ENCODE results near the gene DRC7.
"Not testable (repeated sequence)": the region's sequence is repeated elsewhere in the genome, so short reads cannot be mapped to it uniquely, and the experiment has no call there.

Gene DRC7

GRCh38 chr16:57695680-57696069, 1.1 kb downstream of the DRC7 start:
- no peak for DNase-seq

GRCh38 chr16:57696240-57696639, 1.6 kb downstream of the DRC7 start:
- DNase-seq = no peak

GRCh38 chr16:57697896-57698537, 3.4 kb downstream of the DRC7 start:
- no peak for DNase-seq

- DNase-seq = no peak
Observed at GRCh38 chr16:57698812-57699405, 4.3 kb downstream of the DRC7 start.

- DNase-seq = no peak
Observed at GRCh38 chr16:57699481-57699880, 4.9 kb downstream of the DRC7 start.

- no peak for DNase-seq
Observed at GRCh38 chr16:57699899-57700298, 5.3 kb downstream of the DRC7 start.

GRCh38 chr16:57700781-57701551, 6.4 kb downstream of the DRC7 start:
- DNase-seq = no peak

GRCh38 chr16:57701759-57702371, 7.3 kb downstream of the DRC7 start:
- no peak for DNase-seq

- DNase-seq = no peak
Observed at GRCh38 chr16:57703416-57704010, 8.9 kb downstream of the DRC7 start.

GRCh38 chr16:57704011-57704904, 9.7 kb downstream of the DRC7 start:
- no peak for DNase-seq

- no peak for DNase-seq
Observed at GRCh38 chr16:57704905-57705852, 10.6 kb downstream of the DRC7 start.

GRCh38 chr16:57706717-57707116, 12.1 kb downstream of the DRC7 start:
- no peak for DNase-seq

GRCh38 chr16:57707331-57707730, 12.7 kb downstream of the DRC7 start:
- DNase-seq = no peak

GRCh38 chr16:57708168-57708567, 13.6 kb downstream of the DRC7 start:
- no peak for DNase-seq

- DNase-seq = no peak
Observed at GRCh38 chr16:57709663-57710062, 15.1 kb downstream of the DRC7 start.

GRCh38 chr16:57711346-57711745, 16.7 kb downstream of the DRC7 start:
- no peak for DNase-seq

- DNase-seq = no peak
Observed at GRCh38 chr16:57711993-57712392, 17.4 kb downstream of the DRC7 start.

- not testable (repeated sequence) for DNase-seq
Observed at GRCh38 chr16:57712569-57712968, 18.0 kb downstream of the DRC7 start.

- DNase-seq = no peak
Observed at GRCh38 chr16:57713596-57713995, 19.0 kb downstream of the DRC7 start.

- no peak for DNase-seq
Observed at GRCh38 chr16:57714047-57714446, 19.4 kb downstream of the DRC7 start.

- DNase-seq = peak; percentile 52
Observed at GRCh38 chr16:57720142-57720575, 25.6 kb downstream of the DRC7 start.

Measured in CD4-positive, alpha-beta T cell treated with Interleukin-12 subunit alpha and Interleukin-12 subunit beta, for 1 hour (primary cell).